ENCODE measurements around the gene GXYLT2. TPM values are rescaled to one million over a fixed set of nuclear protein-coding genes. Genes with fewer than 3 reads are reported as not detected.

GXYLT2 gene
- total and polyA plus RNA-seq, 2 of the 13 experiments (the other 11 are each of a cell fraction or from before 2014, with no cell fraction given), result 4.3 to 6.9 TPM

DNA sequence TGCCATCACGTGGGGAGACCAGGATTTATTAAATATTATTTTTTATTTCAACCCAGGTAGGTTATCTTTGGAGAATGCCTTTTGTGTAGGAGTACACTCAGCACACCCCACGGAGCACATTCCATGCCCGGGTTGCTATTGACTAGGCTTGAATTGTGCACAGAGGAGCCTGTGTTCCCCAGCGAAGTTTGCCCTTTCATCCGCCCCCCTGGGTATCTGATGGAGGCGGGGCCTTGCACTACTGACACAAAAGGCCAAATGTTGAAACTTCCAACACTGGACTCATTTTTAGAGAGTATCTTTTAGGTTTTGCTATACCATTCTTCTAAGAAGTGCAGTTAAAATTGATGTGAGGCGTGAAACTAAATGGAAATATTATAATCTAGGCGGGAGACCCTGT, 69.5 kb downstream of the GXYLT2 start (continued):
- TF ChIP-seq ZNF646 (CRISPR knock-in tag; IDR thresholded peaks at IDR 0.05) (peak; percentile 58; the same call in 1 of the 2 replicates), PHF5A (CRISPR knock-in tag; IDR thresholded peaks at IDR 0.05; ENCODE audit: low read depth, unreplicated experiment) (no peak), ZEB1 (IDR thresholded peaks at IDR 0.05; ENCODE audit: insufficient replicate concordance, low read depth) (no peak), ZFP62 (CRISPR knock-in tag; IDR thresholded peaks at IDR 0.05) (no peak), TFAP4 (IDR thresholded peaks at IDR 0.05; ENCODE audit: borderline replicate concordance, low read depth) (no peak), ZSCAN9 (CRISPR knock-in tag; IDR thresholded peaks at IDR 0.05; ENCODE audit: borderline replicate concordance) (peak; percentile 76; the same call in 1 of the 2 replicates), CAMTA2 (CRISPR knock-in tag; IDR thresholded peaks at IDR 0.05; ENCODE audit: borderline replicate concordance) (no peak), ATF3 (CRISPR knock-in tag; IDR thresholded peaks at IDR 0.05) (no peak), ZNF530 (CRISPR knock-in tag; IDR thresholded peaks at IDR 0.05; ENCODE audit: low read depth) (no peak), PAWR (CRISPR knock-in tag; IDR thresholded peaks at IDR 0.05; ENCODE audit: borderline replicate concordance) (no peak), PLRG1 (conservative IDR thresholded peaks at IDR 0.05) (no peak), TEAD2 (CRISPR knock-in tag; IDR thresholded peaks at IDR 0.05) (no peak), NCOA1 (CRISPR knock-in tag; IDR thresholded peaks at IDR 0.05) (no peak), KLF13 (CRISPR knock-in tag; IDR thresholded peaks at IDR 0.05) (no peak), KMT2A (CRISPR knock-in tag; IDR thresholded peaks at IDR 0.05) (peak; percentile 35; the same call in 1 of the 2 replicates), ZBTB1 (CRISPR knock-in tag; IDR thresholded peaks at IDR 0.05; ENCODE audit: borderline replicate concordance) (no peak), CCAR2 (optimal IDR thresholded peaks at IDR 0.05; ENCODE audit: low read depth, low read length) (no peak), ZBTB34 (CRISPR knock-in tag; IDR thresholded peaks at IDR 0.05) (no peak), CCDC6 (CRISPR knock-in tag; IDR thresholded peaks at IDR 0.05) (no peak)
- TF ChIP-seq, protein P1, sequence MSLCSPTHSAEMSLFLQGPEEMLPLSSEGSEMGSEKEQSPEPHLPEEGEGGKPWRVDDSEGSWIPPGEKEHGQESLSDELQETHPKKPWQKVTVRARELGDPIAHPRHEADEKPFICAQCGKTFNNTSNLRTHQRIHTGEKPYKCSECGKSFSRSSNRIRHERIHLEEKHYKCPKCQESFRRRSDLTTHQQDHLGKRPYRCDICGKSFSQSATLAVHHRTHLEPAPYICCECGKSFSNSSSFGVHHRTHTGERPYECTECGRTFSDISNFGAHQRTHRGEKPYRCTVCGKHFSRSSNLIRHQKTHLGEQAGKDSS (CRISPR knock-in tag; IDR thresholded peaks at IDR 0.05; ENCODE audit: borderline replicate concordance, low read depth), result no peak
- TF ChIP-seq, protein P2, sequence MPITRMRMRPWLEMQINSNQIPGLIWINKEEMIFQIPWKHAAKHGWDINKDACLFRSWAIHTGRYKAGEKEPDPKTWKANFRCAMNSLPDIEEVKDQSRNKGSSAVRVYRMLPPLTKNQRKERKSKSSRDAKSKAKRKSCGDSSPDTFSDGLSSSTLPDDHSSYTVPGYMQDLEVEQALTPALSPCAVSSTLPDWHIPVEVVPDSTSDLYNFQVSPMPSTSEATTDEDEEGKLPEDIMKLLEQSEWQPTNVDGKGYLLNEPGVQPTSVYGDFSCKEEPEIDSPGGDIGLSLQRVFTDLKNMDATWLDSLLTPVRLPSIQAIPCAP (CRISPR knock-in tag; IDR thresholded peaks at IDR 0.05; ENCODE audit: low read depth), result no peak

Measured in HepG2 (cell line).